ENCODE results near the gene OAF.
A peak's percentile ranks its signal among the peaks of the same experiment; 100 is the strongest.
"Not testable (repeated sequence)": the region's sequence is repeated elsewhere in the genome, so short reads cannot be mapped to it uniquely, and the experiment has no call there.

The OAF gene

GRCh38 chr11:120210626-120211521, at the start of gene OAF:
TSS of gene OAF (plus strand) at chr11:120211032. CDS start at chr11:120211280, 248 bp downstream.
- FAIRE-seq (no peak), DNase-seq (ENCODE audit: low spot score) (peak; percentile 50)

- no peak for DNase-seq (ENCODE audit: low spot score)
- no peak for FAIRE-seq
Measured at GRCh38 chr11:120167659-120168058, 43.2 kb upstream of the OAF start.

GRCh38 chr11:120168108-120168959, 42.5 kb upstream of the OAF start:
- DNase-seq (ENCODE audit: low spot score), result no peak
- FAIRE-seq, result no peak

GRCh38 chr11:120168960-120169681, 41.7 kb upstream of the OAF start:
- no peak for FAIRE-seq

GRCh38 chr11:120169981-120170698, 40.7 kb upstream of the OAF start:
- FAIRE-seq, result no peak

More at GRCh38 chr11:120168960-120169681, 41.7 kb upstream of the OAF start:
- DNase-seq (ENCODE audit: low spot score), result no peak

GRCh38 chr11:120170741-120171261, 40.0 kb upstream of the OAF start:
- no peak for DNase-seq (ENCODE audit: low spot score)
- FAIRE-seq, result no peak

More at GRCh38 chr11:120169981-120170698, 40.7 kb upstream of the OAF start:
- DNase-seq (ENCODE audit: low spot score), result no peak

- no peak for FAIRE-seq
- DNase-seq (ENCODE audit: low spot score), result peak; percentile 21
Measured at GRCh38 chr11:120172054-120172911, 38.5 kb upstream of the OAF start.

- no peak for DNase-seq (ENCODE audit: low spot score)
- no peak for FAIRE-seq
Measured at GRCh38 chr11:120173019-120173705, 37.7 kb upstream of the OAF start.

- DNase-seq (ENCODE audit: low spot score), result no peak
Measured at GRCh38 chr11:120173807-120174206, 37.0 kb upstream of the OAF start.

GRCh38 chr11:120174866-120175265, 36.0 kb upstream of the OAF start:
- DNase-seq (ENCODE audit: low spot score) (no peak), FAIRE-seq (no peak)

More at GRCh38 chr11:120173807-120174206, 37.0 kb upstream of the OAF start:
- FAIRE-seq, result no peak

- DNase-seq (ENCODE audit: low spot score), result no peak
- no peak for FAIRE-seq
Measured at GRCh38 chr11:120178561-120179056, 32.2 kb upstream of the OAF start.

GRCh38 chr11:120179057-120179672, 31.7 kb upstream of the OAF start:
- DNase-seq (ENCODE audit: low spot score), result no peak
- FAIRE-seq, result no peak

GRCh38 chr11:120180063-120180462, 30.8 kb upstream of the OAF start:
- DNase-seq (ENCODE audit: low spot score); FAIRE-seq: not testable (repeated sequence)

GRCh38 chr11:120180551-120181232, 30.1 kb upstream of the OAF start:
- peak; percentile 8 for DNase-seq (ENCODE audit: low spot score)
- no peak for FAIRE-seq

GRCh38 chr11:120181376-120181975, 29.4 kb upstream of the OAF start:
- DNase-seq (ENCODE audit: low spot score), result no peak
- FAIRE-seq, result no peak

GRCh38 chr11:120182372-120182771, 28.5 kb upstream of the OAF start:
- FAIRE-seq (no peak), DNase-seq (ENCODE audit: low spot score) (no peak)

- DNase-seq (ENCODE audit: low spot score) (no peak), FAIRE-seq (no peak)
Measured at GRCh38 chr11:120182790-120183491, 27.9 kb upstream of the OAF start.

Data from RCC 7860 (cell line).